Caco-2 (cell line): Measurements from ENCODE around the gene CAVIN4. TPM values are rescaled to one million over a fixed set of nuclear protein-coding genes. Genes with fewer than 3 reads are reported as not detected.

ENCODE experiments used
- BruUV-seq: library from RNA; stranded (reverse); fragments of 400-500 nt; replicated peaks from 2 replicates; lab custom pipeline; 2021; lab: Mats Ljungman, UMichigan
- CTCF ChIA-PET: fragments of 300-600 bp; sonication (Branson Sonifier 250); formaldehyde crosslinking; loops from one replicate; lab custom pipeline; 2022; ENCODE audit warnings: antibody characterized with exemption; lab: Charles Lee
- POLR2A ChIA-PET: fragments of 300-600 bp; sonication (Branson Sonifier 250); formaldehyde crosslinking; loops from one replicate; lab custom pipeline; 2022; ENCODE audit warnings: antibody characterized with exemption; lab: Charles Lee
- DNase-seq, 2 experiments: peaks; one replicate each; pipeline versions ENCODE4 v3.0.0 to v3.0.0-alpha.2; 2020 to 2022
- H3K27me3 ChIP-seq: replicated peaks from 2 replicates; pipeline ENCODE4 v1.6.0; 2011; ENCODE audit warnings: low read length; ENCODE audit not compliant: control insufficient read depth, insufficient read depth
- H3K36me3 ChIP-seq: 2 replicates; pipeline ENCODE4 v1.5.1; 2011; ENCODE audit warnings: low read length; ENCODE audit not compliant: control insufficient read depth, insufficient read depth
- H3K4me1 ChIP-seq: fragments of 250-450 bp; sonication (Bioruptor Pico); 2 replicates; pipeline ENCODE4 v1.5.1; 2020; ENCODE audit warnings: mild to moderate bottlenecking
- H3K4me3 ChIP-seq: 2 replicates; pipeline ENCODE4 v1.5.1; 2011; ENCODE audit warnings: low read depth, mild to moderate bottlenecking, control low read depth, low read length
- H3K9me3 ChIP-seq: fragments of 250-450 bp; sonication (Bioruptor Pico); 2 replicates; pipeline ENCODE4 v1.5.1; 2020; ENCODE audit warnings: mild to moderate bottlenecking, moderate library complexity
- H3K27ac Mint-ChIP-seq: one replicate; pipeline ENCODE4 v1.8.0; 2022; ENCODE audit warnings: mixed read lengths; ENCODE audit not compliant: unreplicated experiment
- H3K27me3 Mint-ChIP-seq: one replicate; pipeline ENCODE4 v1.8.0; 2022; ENCODE audit warnings: mixed read lengths; ENCODE audit not compliant: insufficient read depth, unreplicated experiment
- H3K36me3 Mint-ChIP-seq: one replicate; pipeline ENCODE4 v1.8.0; 2022; ENCODE audit warnings: mild to moderate bottlenecking, mixed read lengths; ENCODE audit not compliant: insufficient read depth, unreplicated experiment
- H3K4me1 Mint-ChIP-seq: one replicate; pipeline ENCODE4 v1.8.0; 2022; ENCODE audit warnings: low read depth, mixed read lengths; ENCODE audit not compliant: unreplicated experiment
- H3K4me3 Mint-ChIP-seq: one replicate; pipeline ENCODE4 v1.8.0; 2022; ENCODE audit warnings: mild to moderate bottlenecking, moderate library complexity, mixed read lengths; ENCODE audit not compliant: unreplicated experiment
- H3K9me3 Mint-ChIP-seq: one replicate; pipeline ENCODE4 v1.8.0; 2022; ENCODE audit warnings: mixed read lengths; ENCODE audit not compliant: unreplicated experiment
- intact Hi-C: fragments of 100-400 bp; cut with micrococcal nuclease; formaldehyde crosslinking; loops from one replicate; pipeline ENCODE4 v1.10.0; 2022; ENCODE audit not compliant: unreplicated experiment
- total RNA-seq: library from RNA; stranded (reverse); gene quantifications from 2 replicates; pipeline ENCODE4 v1.2.3, GENCODE V29; 2022
- TF ChIP-seq, protein P1 (sequence below), 2 experiments: fragments of 200-600 bp in 1 of 2; IDR thresholded peaks; 1 replicate in 1 of 2; 2 replicates in 1 of 2; pipeline versions ENCODE4 v1.5.1 to v1.8.0; 2011 to 2022; ENCODE audit warnings: antibody characterized with exemption in 1 of 2, control low read depth in 1 of 2, inconsistent platforms in 1 of 2, low read depth in 1 of 2, low read length in 1 of 2, mild to moderate bottlenecking in 1 of 2, moderate library complexity in 1 of 2; ENCODE audit not compliant: insufficient read depth in 1 of 2, severe bottlenecking in 1 of 2, unreplicated experiment in 1 of 2

CAVIN4 gene
- total RNA-seq, 1 experiment from 2014 or later = 1.5 TPM

DNA sequence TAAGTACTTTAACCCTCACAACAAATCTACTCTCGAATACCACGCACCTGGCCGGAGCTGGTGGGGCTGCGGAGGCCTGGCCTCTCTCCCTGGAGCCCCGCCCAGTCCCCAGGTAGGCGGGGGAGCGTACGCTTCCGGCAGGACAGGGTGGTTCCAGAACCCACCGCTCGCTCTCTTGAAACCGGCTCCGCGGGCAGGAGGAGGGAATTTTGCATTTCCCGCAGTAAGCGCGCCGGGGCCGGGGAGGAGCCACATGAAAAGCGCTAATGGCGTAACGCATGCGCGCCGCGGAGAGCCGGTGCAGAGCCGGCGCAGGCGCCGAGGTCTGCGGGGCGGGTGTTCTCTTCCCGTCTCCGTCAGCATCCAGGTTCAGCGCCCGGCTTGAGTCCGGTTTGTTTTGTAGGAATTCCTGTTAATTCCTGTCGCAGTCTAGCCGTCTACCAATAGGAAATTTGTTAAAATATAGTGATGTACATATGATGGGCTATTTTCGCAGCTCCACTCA lies 20.8 kb downstream of the CAVIN4 start:
- H3K36me3 Mint-ChIP-seq = peaks cover 9% of the 10 kb centered on the region
- POLR2A ChIA-PET = no interaction called here
- CTCF ChIA-PET = interaction anchor here (1.3 kb wide), 1 partner anchor 713 kb away, joined by 4 read pairs; no protein-coding TSS in a partner anchor
- no peaks in the 10 kb centered on the region for H3K36me3 ChIP-seq
- H3K4me3 Mint-ChIP-seq = peak overlapping the region; percentile 76
- H3K4me1 ChIP-seq = 0 out of 2 replicates have a peak, but pooled peaks cover 5% of the 10 kb centered on the region
- DNase-seq = peak; percentile 95
- peak overlapping the region; percentile 52 for H3K4me3 ChIP-seq
- TF ChIP-seq, protein P1, sequence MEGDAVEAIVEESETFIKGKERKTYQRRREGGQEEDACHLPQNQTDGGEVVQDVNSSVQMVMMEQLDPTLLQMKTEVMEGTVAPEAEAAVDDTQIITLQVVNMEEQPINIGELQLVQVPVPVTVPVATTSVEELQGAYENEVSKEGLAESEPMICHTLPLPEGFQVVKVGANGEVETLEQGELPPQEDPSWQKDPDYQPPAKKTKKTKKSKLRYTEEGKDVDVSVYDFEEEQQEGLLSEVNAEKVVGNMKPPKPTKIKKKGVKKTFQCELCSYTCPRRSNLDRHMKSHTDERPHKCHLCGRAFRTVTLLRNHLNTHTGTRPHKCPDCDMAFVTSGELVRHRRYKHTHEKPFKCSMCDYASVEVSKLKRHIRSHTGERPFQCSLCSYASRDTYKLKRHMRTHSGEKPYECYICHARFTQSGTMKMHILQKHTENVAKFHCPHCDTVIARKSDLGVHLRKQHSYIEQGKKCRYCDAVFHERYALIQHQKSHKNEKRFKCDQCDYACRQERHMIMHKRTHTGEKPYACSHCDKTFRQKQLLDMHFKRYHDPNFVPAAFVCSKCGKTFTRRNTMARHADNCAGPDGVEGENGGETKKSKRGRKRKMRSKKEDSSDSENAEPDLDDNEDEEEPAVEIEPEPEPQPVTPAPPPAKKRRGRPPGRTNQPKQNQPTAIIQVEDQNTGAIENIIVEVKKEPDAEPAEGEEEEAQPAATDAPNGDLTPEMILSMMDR (IDR thresholded peaks at IDR 0.05; ENCODE audit: insufficient read depth in 1 of 2, low read depth in 1 of 2, low read length in 1 of 2, severe bottlenecking in 1 of 2, unreplicated experiment in 1 of 2) = no peak
- no peaks in the 10 kb centered on the region for H3K9me3 Mint-ChIP-seq
- peaks cover 20% of the 10 kb centered on the region for H3K4me1 Mint-ChIP-seq
- H3K27ac Mint-ChIP-seq = peak overlapping the region; percentile 62
- H3K27me3 Mint-ChIP-seq = no peaks in the 10 kb centered on the region
- intact Hi-C loops = loop anchor here (5.0 to 10.0 kb wide), 5 partner anchors 376 to 1414 kb away; partner anchors contain the start of gene NR4A3
- H3K27me3 ChIP-seq = no peaks in the 10 kb centered on the region
- BruUV-seq = no TSS peak
- H3K9me3 ChIP-seq = no peaks in the 10 kb centered on the region

DNA sequence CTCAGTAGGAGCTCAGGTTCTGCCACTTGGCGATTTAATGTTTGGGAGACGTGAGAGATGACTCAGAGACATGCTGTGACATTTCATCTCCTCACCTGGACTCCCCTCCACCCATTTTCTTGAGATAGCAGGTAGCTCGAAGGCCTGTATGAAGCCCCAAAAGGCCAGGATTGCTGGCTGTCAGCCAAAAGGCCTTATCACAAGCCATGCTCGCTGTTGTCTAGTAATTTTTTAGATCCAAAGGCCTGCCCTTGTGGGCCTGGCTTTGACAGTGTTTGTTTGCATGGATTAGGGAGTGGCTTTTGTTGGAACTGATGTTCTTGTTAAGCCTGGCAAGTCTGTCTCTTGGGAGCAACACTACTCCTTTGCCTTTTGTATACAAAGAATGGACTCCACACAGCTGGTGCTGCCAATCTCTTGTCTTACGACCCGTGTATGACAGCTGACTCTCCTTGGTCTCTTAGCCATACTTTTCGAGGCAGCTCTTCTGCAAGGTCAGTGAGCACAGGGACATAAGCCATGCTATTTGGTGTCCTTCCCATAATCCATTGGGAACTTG lies 22.7 kb downstream of the CAVIN4 start:
- TF ChIP-seq, protein P1 (IDR thresholded peaks at IDR 0.05; ENCODE audit: insufficient read depth in 1 of 2, low read depth in 1 of 2, low read length in 1 of 2, severe bottlenecking in 1 of 2, unreplicated experiment in 1 of 2) = no peak
- intact Hi-C loops = loop anchor here (5.0 to 10.0 kb wide), 4 partner anchors 102 to 932 kb away; partner anchors contain the start of genes PLPPR1 and RNF20
- Mint-ChIP-seq H3K9me3 (no peaks in the 10 kb centered on the region), H3K27me3 (no peaks in the 10 kb centered on the region), H3K36me3 (peaks cover 5% of the 10 kb centered on the region), H3K4me3 (no peak overlapping the region), H3K27ac (no peak overlapping the region), H3K4me1 (peaks cover 20% of the 10 kb centered on the region)
- POLR2A ChIA-PET = no interaction called here
- Histone ChIP-seq H3K4me1 (0 out of 2 replicates have a peak, but pooled peaks cover 5% of the 10 kb centered on the region), H3K4me3 (no peak overlapping the region), H3K27me3 (no peaks in the 10 kb centered on the region), H3K9me3 (no peaks in the 10 kb centered on the region), H3K36me3 (no peaks in the 10 kb centered on the region)
- CTCF ChIA-PET = interaction anchor here (2.2 kb wide), 1 partner anchor 711 kb away, joined by 29 read pairs; no protein-coding TSS in a partner anchor
- DNase-seq = no peak
- no TSS peak for BruUV-seq

DNA sequence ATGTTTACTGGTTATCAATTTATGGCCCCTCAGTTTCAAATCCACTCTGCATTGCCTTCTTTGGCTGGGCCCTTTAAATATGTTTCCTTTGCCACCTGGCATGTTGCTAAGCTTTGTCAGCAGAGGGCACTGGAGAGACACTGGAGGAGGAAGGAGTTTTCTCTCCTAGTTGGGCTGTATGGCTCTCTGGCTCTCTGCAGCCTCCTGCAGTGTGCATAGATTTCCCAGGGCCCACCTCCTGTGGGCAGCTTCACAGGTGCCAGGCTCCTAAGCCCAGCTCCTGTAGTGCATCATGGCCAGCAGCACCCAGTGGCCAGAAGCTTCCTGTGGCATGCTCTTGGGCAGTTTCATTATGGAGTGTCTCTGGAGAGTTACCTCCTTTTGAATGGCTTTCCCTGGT lies 23.3 kb downstream of the CAVIN4 start:
- H3K9me3 Mint-ChIP-seq = no peaks in the 10 kb centered on the region
- Histone ChIP-seq H3K36me3 (no peaks in the 10 kb centered on the region), H3K27me3 (no peaks in the 10 kb centered on the region), H3K9me3 (no peaks in the 10 kb centered on the region), H3K4me1 (0 out of 2 replicates have a peak, but pooled peaks cover 5% of the 10 kb centered on the region), H3K4me3 (no peak overlapping the region)
- H3K4me3 Mint-ChIP-seq = no peak overlapping the region
- TF ChIP-seq, protein P1 (IDR thresholded peaks at IDR 0.05; ENCODE audit: insufficient read depth in 1 of 2, low read depth in 1 of 2, low read length in 1 of 2, severe bottlenecking in 1 of 2, unreplicated experiment in 1 of 2) = peak; percentile 68 to 81
- ChIA-PET POLR2A (no interaction called here), CTCF (interaction anchor here (0.6 to 2.2 kb wide), 3 partner anchors 174 to 711 kb away, joined by 4 to 29 read pairs (median 5); partner anchors contain the start of gene MSANTD3)
- no peak overlapping the region for H3K27ac Mint-ChIP-seq
- BruUV-seq = no TSS peak
- H3K4me1 Mint-ChIP-seq = peaks cover 20% of the 10 kb centered on the region
- H3K36me3 Mint-ChIP-seq = peaks cover 5% of the 10 kb centered on the region
- intact Hi-C loops = loop anchor here (5.0 to 10.0 kb wide), 4 partner anchors 101 to 931 kb away; partner anchors contain the start of genes PLPPR1 and RNF20
- DNase-seq = peak; percentile 69 to 70
- H3K27me3 Mint-ChIP-seq = no peaks in the 10 kb centered on the region
